SH-SY5Y (cell line): ENCODE data around the gene SMIM24.

ENCODE experiments used
- GATA2 ChIP-seq: IDR thresholded peaks from 2 replicates; pipeline ENCODE4 v1.6.1; 2011; ENCODE audit warnings: mild to moderate bottlenecking, low read depth, low read length
- GATA3 ChIP-seq: IDR thresholded peaks from 2 replicates; pipeline ENCODE4 v1.6.1; 2011; ENCODE audit warnings: low read depth, mild to moderate bottlenecking, low read length, moderate library complexity

- TF ChIP-seq GATA3, result no peak
- TF ChIP-seq GATA2, result no peak
Observed at GRCh38 chr19:3517638-3518037, 37.3 kb upstream of the SMIM24 start.
